WERI-Rb-1 (cell line): Measurements from ENCODE around the gene ZNF429.

Source experiments
- DNase-seq: peaks from one replicate; pipeline ENCODE4 v3.0.0-alpha.2; 2020
- H3K27ac ChIP-seq: fragments of 250-450 bp; sonication (Bioruptor Pico); 2 replicates; pipeline ENCODE4 v1.5.1; 2020; ENCODE audit warnings: mild to moderate bottlenecking, moderate library complexity
- H3K27me3 ChIP-seq: fragments of 250-450 bp; sonication (Bioruptor Pico); 2 replicates; pipeline ENCODE4 v1.5.1; 2021; ENCODE audit warnings: mild to moderate bottlenecking, low read depth, moderate library complexity; ENCODE audit not compliant: insufficient read depth, severe bottlenecking
- H3K36me3 ChIP-seq: fragments of 250-450 bp; sonication (Bioruptor Pico); 2 replicates; pipeline ENCODE4 v1.5.1; 2020; ENCODE audit warnings: mild to moderate bottlenecking, moderate library complexity
- H3K4me3 ChIP-seq: 2 replicates; pipeline ENCODE4 v1.5.1; 2011; ENCODE audit warnings: low read depth, mild to moderate bottlenecking, control low read depth, low read length
- H3K9me3 ChIP-seq: fragments of 250-450 bp; sonication (Bioruptor Pico); 2 replicates; pipeline ENCODE4 v1.5.1; 2021; ENCODE audit warnings: mild to moderate bottlenecking, moderate library complexity; ENCODE audit not compliant: severe bottlenecking
- TF ChIP-seq, protein P1 (sequence below): IDR thresholded peaks from 2 replicates; pipeline ENCODE4 v1.5.1; 2011; ENCODE audit warnings: low read depth, mild to moderate bottlenecking, control low read depth, inconsistent platforms, low read length

ZNF429 gene

DNA sequence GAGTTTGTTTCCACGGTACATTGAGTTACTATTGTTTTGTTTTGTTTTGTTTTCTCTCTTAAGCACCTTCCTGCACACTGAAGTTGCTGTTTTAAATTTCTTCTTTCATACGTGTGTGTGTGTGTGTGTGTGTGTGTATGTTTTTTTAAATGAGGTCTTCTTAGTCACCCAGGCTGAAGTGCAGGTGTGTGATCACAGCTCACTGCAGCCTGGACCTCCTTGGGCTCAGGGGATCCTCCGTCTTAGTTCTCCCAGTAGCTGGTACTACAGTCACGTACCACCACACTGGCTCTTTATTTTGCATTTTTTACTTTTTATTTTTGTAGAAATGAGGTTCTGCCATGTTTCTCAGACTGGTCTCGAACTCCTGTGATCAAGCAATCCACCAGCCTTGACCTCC lies 20.8 kb upstream of the ZNF429 start:
- H3K27ac ChIP-seq, result no peak overlapping the region
- TF ChIP-seq, protein P1, sequence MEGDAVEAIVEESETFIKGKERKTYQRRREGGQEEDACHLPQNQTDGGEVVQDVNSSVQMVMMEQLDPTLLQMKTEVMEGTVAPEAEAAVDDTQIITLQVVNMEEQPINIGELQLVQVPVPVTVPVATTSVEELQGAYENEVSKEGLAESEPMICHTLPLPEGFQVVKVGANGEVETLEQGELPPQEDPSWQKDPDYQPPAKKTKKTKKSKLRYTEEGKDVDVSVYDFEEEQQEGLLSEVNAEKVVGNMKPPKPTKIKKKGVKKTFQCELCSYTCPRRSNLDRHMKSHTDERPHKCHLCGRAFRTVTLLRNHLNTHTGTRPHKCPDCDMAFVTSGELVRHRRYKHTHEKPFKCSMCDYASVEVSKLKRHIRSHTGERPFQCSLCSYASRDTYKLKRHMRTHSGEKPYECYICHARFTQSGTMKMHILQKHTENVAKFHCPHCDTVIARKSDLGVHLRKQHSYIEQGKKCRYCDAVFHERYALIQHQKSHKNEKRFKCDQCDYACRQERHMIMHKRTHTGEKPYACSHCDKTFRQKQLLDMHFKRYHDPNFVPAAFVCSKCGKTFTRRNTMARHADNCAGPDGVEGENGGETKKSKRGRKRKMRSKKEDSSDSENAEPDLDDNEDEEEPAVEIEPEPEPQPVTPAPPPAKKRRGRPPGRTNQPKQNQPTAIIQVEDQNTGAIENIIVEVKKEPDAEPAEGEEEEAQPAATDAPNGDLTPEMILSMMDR, result no peak
- H3K36me3 ChIP-seq, result no peaks in the 10 kb centered on the region
- no peak overlapping the region for H3K4me3 ChIP-seq
- no peaks in the 10 kb centered on the region for H3K9me3 ChIP-seq
- no peaks in the 10 kb centered on the region for H3K27me3 ChIP-seq
- no peak for DNase-seq

DNA sequence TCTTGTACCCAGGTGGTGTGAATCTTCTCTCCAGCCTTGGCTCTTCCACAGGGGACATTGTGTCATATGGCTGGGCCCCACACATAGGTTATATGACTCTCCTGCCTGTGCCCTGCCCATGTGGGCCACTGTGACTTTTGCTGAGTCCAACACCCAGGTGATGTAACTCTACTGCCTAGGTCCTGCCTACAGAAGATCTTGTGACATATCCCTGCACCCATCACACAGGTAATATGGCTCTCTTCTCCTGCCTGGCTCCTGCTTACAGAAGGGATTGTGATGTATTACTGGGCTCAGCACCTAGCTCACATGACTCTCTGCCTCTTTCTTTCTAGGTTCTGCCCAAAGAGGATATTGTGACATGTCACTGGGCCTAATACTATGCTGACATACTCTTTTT lies 19.5 kb upstream of the ZNF429 start:
- no peaks in the 10 kb centered on the region for H3K9me3 ChIP-seq
- TF ChIP-seq, protein P1, result no peak
- H3K27me3 ChIP-seq, result no peaks in the 10 kb centered on the region
- H3K36me3 ChIP-seq, result no peaks in the 10 kb centered on the region
- no peak overlapping the region for H3K27ac ChIP-seq
- no peak for DNase-seq
- no peak overlapping the region for H3K4me3 ChIP-seq

DNA sequence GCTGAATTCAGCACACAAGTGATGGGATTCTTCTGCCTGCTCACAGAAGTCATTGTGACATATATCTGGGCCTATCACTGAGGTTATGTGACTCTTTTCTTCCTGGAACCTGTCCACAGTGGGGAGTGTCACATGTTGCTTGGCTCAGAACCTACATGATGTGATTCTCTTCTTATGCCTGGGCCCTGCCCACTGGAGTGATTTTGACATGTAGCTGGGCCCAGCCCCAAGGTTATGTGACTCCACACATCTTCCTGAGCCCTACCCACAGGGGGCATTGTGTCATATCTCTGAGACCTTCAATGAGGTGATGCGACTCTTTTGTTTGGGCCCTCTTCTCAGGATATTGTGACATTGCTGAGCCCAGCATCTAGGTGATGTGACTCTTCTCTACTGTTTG lies 17.4 kb upstream of the ZNF429 start:
- TF ChIP-seq, protein P1, result no peak

DNA sequence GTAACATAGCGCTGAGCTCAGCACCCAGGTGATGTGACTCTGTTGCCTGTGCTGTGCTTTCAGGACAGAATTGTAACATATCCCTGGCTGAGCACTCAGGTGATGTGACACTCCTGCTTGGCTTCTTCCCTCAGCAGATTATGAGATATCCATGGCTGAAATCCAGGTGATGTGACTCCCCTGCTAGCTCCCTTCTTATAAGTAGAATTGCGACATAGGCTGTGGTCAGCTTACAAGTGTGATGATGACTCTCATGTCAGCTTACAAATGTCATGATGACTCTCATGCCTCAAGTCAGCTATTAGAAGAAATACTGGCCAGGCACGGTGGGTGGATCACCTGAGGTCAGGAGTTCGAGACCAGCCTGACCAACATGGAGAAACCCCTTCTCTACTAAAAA lies 14.3 kb upstream of the ZNF429 start:
- H3K27me3 ChIP-seq, result no peaks in the 10 kb centered on the region
- H3K4me3 ChIP-seq, result no peak overlapping the region
- no peak overlapping the region for H3K27ac ChIP-seq
- DNase-seq, result no peak
- H3K36me3 ChIP-seq, result no peaks in the 10 kb centered on the region
- TF ChIP-seq, protein P1, result no peak
- H3K9me3 ChIP-seq, result no peaks in the 10 kb centered on the region

More for the DNA sequence above, 17.4 kb upstream of the ZNF429 start:
- no peaks in the 10 kb centered on the region for H3K27me3 ChIP-seq
- no peaks in the 10 kb centered on the region for H3K9me3 ChIP-seq
- no peaks in the 10 kb centered on the region for H3K36me3 ChIP-seq
- H3K27ac ChIP-seq, result no peak overlapping the region
- H3K4me3 ChIP-seq, result no peak overlapping the region
- DNase-seq, result no peak

DNA sequence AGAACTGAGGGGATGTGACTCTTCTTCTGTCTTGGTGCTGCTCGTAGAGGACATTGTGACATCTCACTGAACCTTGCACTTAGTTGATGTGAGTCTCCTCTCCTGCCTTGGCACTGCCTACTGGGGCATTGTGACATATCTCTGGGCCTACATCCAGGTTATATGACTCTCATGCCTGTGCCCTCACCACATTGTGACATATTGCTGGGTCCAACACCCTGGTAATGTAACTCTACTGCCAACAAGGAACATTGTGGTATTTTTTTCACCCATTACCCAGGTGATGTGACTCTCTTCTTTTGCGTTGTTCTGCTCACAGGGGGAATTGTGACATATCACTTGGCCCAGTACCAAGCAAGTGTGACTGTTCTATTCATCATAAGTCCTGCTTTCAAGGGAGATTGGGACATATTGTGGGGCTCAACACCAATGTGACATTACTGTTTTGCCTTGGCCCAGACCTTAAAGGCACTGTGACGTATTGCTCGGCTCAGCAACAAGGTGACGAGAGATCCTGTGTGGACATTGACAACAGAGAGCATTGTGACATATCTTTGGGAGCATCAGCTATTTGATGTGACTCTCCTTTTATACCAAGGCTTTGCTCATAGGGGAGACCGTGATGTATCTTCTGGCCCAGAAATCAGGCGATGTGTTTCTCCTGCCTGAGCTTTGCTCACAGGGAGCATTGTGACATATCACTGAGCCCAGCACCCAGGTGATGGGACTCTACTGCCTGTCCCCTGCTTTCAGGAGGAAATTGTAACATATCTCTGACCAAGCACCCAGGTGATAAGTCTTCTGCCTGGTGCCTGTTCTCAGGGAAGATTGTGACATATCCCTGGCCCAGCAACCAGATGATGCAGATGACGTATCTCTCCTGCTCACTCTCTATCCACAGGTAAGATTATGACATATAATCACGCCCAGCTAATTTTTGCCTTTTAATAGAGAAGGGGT lies 12.2 kb upstream of the ZNF429 start:
- H3K27me3 ChIP-seq, result no peaks in the 10 kb centered on the region
- no peak overlapping the region for H3K27ac ChIP-seq
- no peaks in the 10 kb centered on the region for H3K9me3 ChIP-seq
- H3K4me3 ChIP-seq, result no peak overlapping the region
- H3K36me3 ChIP-seq, result no peaks in the 10 kb centered on the region
- TF ChIP-seq, protein P1, result no peak
- DNase-seq, result no peak
